K562 (cell line): ENCODE measurements around the gene PPP2R3B. TPM values are rescaled to one million over a fixed set of nuclear protein-coding genes. Genes with fewer than 3 reads are reported as not detected.

Experiments used
- ATF6 ChIP-seq: sonication (generic); formaldehyde crosslinking; IDR thresholded peaks from 2 replicates; pipeline ENCODE4 v1.4.0; 2020; ENCODE audit warnings: mild to moderate bottlenecking, missing genetic modification reagents
- FOXK1 ChIP-seq: sonication (generic); formaldehyde crosslinking; IDR thresholded peaks from 2 replicates; pipeline ENCODE4 v1.8.0; 2022; ENCODE audit warnings: missing genetic modification reagents, mild to moderate bottlenecking, borderline replicate concordance
- GABPA ChIP-seq: fragments of 200-800 bp; sonication (Bioruptor generic); conservative IDR thresholded peaks from 2 replicates; pipeline ENCODE4 v1.6.1; 2016; ENCODE audit warnings: low read depth, missing genetic modification characterization, missing compliant biosample characterization
- HMG20B ChIP-seq: fragments of 250-450 bp; sonication (Bioruptor Pico); IDR thresholded peaks from 2 replicates; pipeline ENCODE4 v1.5.0; 2021; ENCODE audit warnings: mild to moderate bottlenecking
- KDM4B ChIP-seq, 2 experiments: fragments of 450-650 bp in 1 of 2; sonication (generic) in 1 of 2; IDR thresholded peaks; 2 replicates each; pipeline ENCODE4 v1.6.1; 2016 to 2017; ENCODE audit warnings: borderline replicate concordance in 2 of 2, antibody characterized with exemption in 1 of 2, low read depth in 1 of 2, mild to moderate bottlenecking in 1 of 2
- NEUROD1 ChIP-seq: fragments of 150-350 bp; IDR thresholded peaks from 2 replicates; pipeline ENCODE4 v1.6.1; 2014; ENCODE audit warnings: borderline replicate concordance, low read length, low read depth; ENCODE audit not compliant: partially characterized antibody
- NR1H2 ChIP-seq: sonication (generic); formaldehyde crosslinking; IDR thresholded peaks from 2 replicates; pipeline ENCODE4 v1.4.0; 2020; ENCODE audit warnings: mild to moderate bottlenecking, missing genetic modification reagents
- NR2C1 ChIP-seq, 2 experiments: fragments of 450-650 bp; IDR thresholded peaks; 2 replicates each; pipeline ENCODE4 v1.6.1; 2017; ENCODE audit warnings: mild to moderate bottlenecking in 2 of 2, antibody characterized with exemption in 1 of 2, inconsistent platforms in 1 of 2, missing compliant biosample characterization in 1 of 2, missing genetic modification characterization in 1 of 2
- PRMT5 ChIP-seq: sonication (generic); formaldehyde crosslinking; IDR thresholded peaks from 2 replicates; pipeline ENCODE4 v1.5.0; 2020; ENCODE audit warnings: missing genetic modification reagents
- RBBP5 ChIP-seq: fragments of 200-600 bp; sonication (generic); IDR thresholded peaks from 2 replicates; pipeline ENCODE4 v1.6.1; 2012; ENCODE audit warnings: borderline replicate concordance, mild to moderate bottlenecking, low read length, control low read depth, inconsistent platforms; ENCODE audit not compliant: insufficient read depth, poor library complexity, severe bottlenecking
- SIX5 ChIP-seq, 2 experiments: IDR thresholded peaks; 2 replicates each; pipeline ENCODE4 v1.6.1; 2011; ENCODE audit warnings: low read length in 2 of 2, borderline replicate concordance in 1 of 2, low read depth in 1 of 2, mild to moderate bottlenecking in 1 of 2, moderate library complexity in 1 of 2; ENCODE audit not compliant: insufficient read depth in 1 of 2
- TBL1XR1 ChIP-seq, 2 experiments: IDR thresholded peaks; 2 replicates each; pipeline ENCODE4 v1.6.1; 2012; ENCODE audit warnings: improper control_type of control experiment in 2 of 2, low read length in 2 of 2, mild to moderate bottlenecking in 1 of 2
- TFAM ChIP-seq: fragments of 250-450 bp; sonication (Bioruptor Pico); conservative IDR thresholded peaks from 2 replicates; pipeline ENCODE4 v1.5.0; 2021; ENCODE audit warnings: mild to moderate bottlenecking, moderate library complexity
- WHSC1 ChIP-seq: IDR thresholded peaks from one replicate; pipeline ENCODE4 v1.6.1; 2012; ENCODE audit warnings: low read length, control low read depth, inconsistent platforms
- XRCC5 ChIP-seq: fragments of 200-400 bp; formaldehyde crosslinking; IDR thresholded peaks from 2 replicates; pipeline ENCODE4 v1.6.1; 2017; ENCODE audit warnings: low read depth, mild to moderate bottlenecking, low read length
- ZNF134 ChIP-seq: fragments of 250-450 bp; sonication (Bioruptor Pico); conservative IDR thresholded peaks from 2 replicates; pipeline ENCODE4 v1.4.0; 2020
- ZNF232 ChIP-seq: sonication (generic); formaldehyde crosslinking; IDR thresholded peaks from 2 replicates; pipeline ENCODE4 v1.8.0; 2022; ENCODE audit warnings: mild to moderate bottlenecking, missing genetic modification reagents
- ZNF395 ChIP-seq: fragments of 200-800 bp; sonication (Bioruptor generic); IDR thresholded peaks from 2 replicates; pipeline ENCODE4 v1.6.1; 2017; ENCODE audit warnings: missing genetic modification characterization, missing compliant biosample characterization
- ZNF444 ChIP-seq: fragments of 250-450 bp; sonication (Bioruptor Pico); IDR thresholded peaks from 2 replicates; pipeline ENCODE4 v1.4.0; 2020; ENCODE audit warnings: mild to moderate bottlenecking, moderate library complexity
- ZNF717 ChIP-seq: fragments of 250-450 bp; sonication (Bioruptor Pico); IDR thresholded peaks from 2 replicates; pipeline ENCODE4 v1.5.0; 2021
- polyA plus RNA-seq, 8 experiments: library from polyadenylated mRNA; depleted of rRNA in 4 of 8; stranded (reverse) in 5 of 8; unstranded in 3 of 8; fragments of >200 nt; fragmentation: Nextera tagmentation in 2 of 8; fragmentation: Illumina TruSeq in 1 of 8; extraction: Ambion mirVana in 2 of 8; extraction: Trizol in 1 of 8; gene quantifications; 2 replicates each; pipeline versions ENCODE4 v1.2.1 to v1.2.3, GENCODE V29; 2011 to 2014; ENCODE audit warnings: inconsistent platforms in 1 of 8, missing spikeins in 1 of 8
- total RNA-seq, 7 experiments: library from RNA; depleted of rRNA in 6 of 7; stranded (reverse); fragments of >200 nt in 6 of 7; fragmentation: Illumina TruSeq in 2 of 7; extraction: Trizol in 2 of 7; gene quantifications; 2 replicates each; pipeline versions ENCODE4 v1.2.1 to v1.2.3, GENCODE V29; 2011 to 2021; ENCODE audit warnings: low replicate concordance in 1 of 7
- TF ChIP-seq, protein P1 (sequence below): fragments of 250-450 bp; sonication (Bioruptor Pico); IDR thresholded peaks from 2 replicates; pipeline ENCODE4 v1.8.0; 2021; ENCODE audit warnings: borderline replicate concordance, mild to moderate bottlenecking, moderate library complexity; ENCODE audit not compliant: poor library complexity, severe bottlenecking

PPP2R3B gene
- total and polyA plus RNA-seq, 9 of the 15 experiments (the other 6 are each of a cell fraction or from before 2014, with no cell fraction given) = 0.04 to 18.2 (median 8.2) TPM; not detected in 1

GRCh38 chrX:386768-387575, at the start of gene PPP2R3B (continued):
- TF ChIP-seq ZNF232 (no peak), FOXK1 (CRISPR knock-in tag) (no peak), SIX5 (IDR thresholded peaks at IDR 0.05; ENCODE audit: borderline replicate concordance in 1 of 2, insufficient read depth in 1 of 2, low read depth in 1 of 2, low read length in 2 of 2) (peak; percentile 26 to 30; a peak in 1 of 4 replicates), ZNF717 (no peak), ZNF444 (CRISPR knock-in tag) (no peak), ZNF134 (CRISPR knock-in tag) (no peak), GABPA (0 out of 2 replicates have a peak, but pooled peaks have one; percentile 18), HMG20B (CRISPR knock-in tag) (no peak), XRCC5 (no peak), WHSC1 (no peak), PRMT5 (no peak), ATF6 (CRISPR knock-in tag) (no peak), KDM4B (IDR thresholded peaks at IDR 0.05; ENCODE audit: borderline replicate concordance in 2 of 2, low read depth in 1 of 2) (no peak), TBL1XR1 (IDR thresholded peaks at IDR 0.05; ENCODE audit: low read length in 2 of 2) (peak; percentile 33 to 92; a peak in 2 of 4 replicates), ZNF395 (peak; percentile 90), RBBP5 (peak; percentile 88), NEUROD1 (peak; percentile 26), NR2C1 (IDR thresholded peaks at IDR 0.05) (no peak), NR2C1 (tag; IDR thresholded peaks at IDR 0.05) (no peak), TFAM (CRISPR knock-in tag) (no peak), NR1H2 (CRISPR knock-in tag) (no peak)
- TF ChIP-seq, protein P1, sequence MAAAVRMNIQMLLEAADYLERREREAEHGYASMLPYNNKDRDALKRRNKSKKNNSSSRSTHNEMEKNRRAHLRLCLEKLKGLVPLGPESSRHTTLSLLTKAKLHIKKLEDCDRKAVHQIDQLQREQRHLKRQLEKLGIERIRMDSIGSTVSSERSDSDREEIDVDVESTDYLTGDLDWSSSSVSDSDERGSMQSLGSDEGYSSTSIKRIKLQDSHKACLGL = peak; percentile 87
